NOMO-1 treated with dmso at 0.1 percent for 144 hours (cell line): ENCODE measurements around the gene FMN2.

ENCODE experiments used
- DNase-seq: peaks from one replicate; lab custom pipeline; 2025; ENCODE audit not compliant: unreplicated experiment; lab: John Stamatoyannopoulos, UW

Gene FMN2

GRCh38 chr1:240192851-240193250 is 101.2 kb downstream of the FMN2 start:
- DNase-seq: no peak

DNA sequence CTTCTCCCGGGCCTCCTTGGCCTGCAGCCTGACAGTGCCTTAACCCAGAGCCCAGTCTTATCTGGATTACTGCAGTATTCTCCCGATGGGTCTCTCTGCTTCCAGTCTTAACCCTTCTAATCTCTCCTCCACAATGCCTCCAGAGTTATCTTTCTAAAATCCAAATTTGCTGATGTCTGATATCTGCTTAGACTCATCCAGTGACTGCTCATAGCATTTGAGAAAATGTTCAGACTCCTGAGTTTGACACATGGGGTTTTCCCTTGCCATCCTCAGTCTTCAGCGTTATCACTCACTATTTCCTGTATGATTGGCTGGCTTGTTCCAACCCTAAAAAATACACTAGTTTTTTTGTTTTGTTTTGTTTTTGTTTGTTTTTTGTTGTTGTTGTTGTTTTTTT is 102.0 kb downstream of the FMN2 start:
- DNase-seq: no peak

GRCh38 chr1:240194120-240194519 is 102.4 kb downstream of the FMN2 start:
- DNase-seq: no peak

- no peak for DNase-seq
These were observed 106.7 kb downstream of the FMN2 start for GRCh38 chr1:240198376-240198775.

DNA sequence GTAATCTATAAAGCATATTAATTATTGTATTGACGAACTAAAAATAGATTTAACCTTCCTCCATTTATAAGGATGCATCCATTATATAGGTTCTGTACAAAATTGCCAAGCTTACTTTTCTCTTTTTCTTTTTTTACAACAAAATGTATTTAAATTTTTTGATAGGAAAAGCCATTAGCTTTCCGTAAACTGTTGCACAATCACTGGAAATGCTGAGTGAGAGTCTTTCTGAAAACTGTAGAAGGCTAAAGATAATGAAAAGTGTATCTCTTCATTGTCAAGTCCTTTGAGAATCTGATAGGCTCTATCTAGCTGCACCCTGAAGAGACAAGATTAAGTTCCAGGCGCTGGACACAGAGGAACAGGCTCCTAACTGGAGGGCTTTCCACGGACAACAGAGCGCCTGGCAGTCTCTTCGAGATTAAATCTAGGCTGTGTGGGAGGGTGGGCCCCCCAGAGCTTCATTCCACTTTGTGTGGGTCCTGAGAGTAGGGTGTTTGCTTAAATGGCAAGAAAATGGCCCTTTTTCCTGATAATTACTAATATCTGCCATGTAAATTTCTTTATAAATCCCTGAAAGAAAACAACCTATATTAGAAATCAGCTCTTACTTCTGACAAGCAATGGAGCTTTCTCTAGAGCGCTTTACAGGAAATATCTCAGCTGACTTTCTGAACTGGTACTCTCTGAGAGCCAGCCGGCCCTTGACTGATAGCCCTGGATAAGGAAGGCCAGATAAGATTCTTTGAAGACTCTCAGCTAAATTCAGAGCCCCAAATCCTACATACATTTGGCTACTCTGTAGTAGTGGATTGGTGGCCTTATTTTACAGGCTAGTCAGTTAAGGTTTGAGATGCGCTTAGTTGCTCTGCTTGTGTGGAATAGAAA is 108.3 kb downstream of the FMN2 start:
- DNase-seq: no peak

GRCh38 chr1:240201931-240202330 is 110.2 kb downstream of the FMN2 start:
- DNase-seq: no peak

GRCh38 chr1:240207073-240207709 is 115.5 kb downstream of the FMN2 start:
- DNase-seq: no peak

GRCh38 chr1:240210026-240210425 is 118.3 kb downstream of the FMN2 start:
- no peak for DNase-seq

GRCh38 chr1:240212556-240212955 is 120.9 kb downstream of the FMN2 start:
- DNase-seq: no peak

DNA sequence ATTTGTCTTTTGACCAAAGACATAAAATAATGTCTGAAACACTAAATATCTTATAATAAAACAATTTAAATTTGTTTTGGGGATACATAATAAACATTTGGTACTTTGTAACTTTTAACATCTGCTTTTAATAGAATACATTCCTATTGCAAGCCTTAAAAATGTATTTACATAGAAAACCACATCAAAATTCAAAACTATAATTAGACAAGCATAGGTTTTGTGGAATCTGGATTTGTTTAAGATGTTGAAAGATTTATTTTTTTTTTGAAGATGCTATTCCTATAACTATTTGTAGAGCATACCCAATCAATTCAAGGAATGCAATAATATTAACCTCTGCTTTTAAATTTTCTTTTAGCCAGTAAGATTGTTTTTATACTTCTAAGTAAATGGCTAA is 125.7 kb downstream of the FMN2 start:
- DNase-seq: no peak

- DNase-seq: no peak
These were observed 127.4 kb downstream of the FMN2 start for GRCh38 chr1:240219104-240219503.

GRCh38 chr1:240226102-240226501 is 134.4 kb downstream of the FMN2 start:
- no peak for DNase-seq

DNA sequence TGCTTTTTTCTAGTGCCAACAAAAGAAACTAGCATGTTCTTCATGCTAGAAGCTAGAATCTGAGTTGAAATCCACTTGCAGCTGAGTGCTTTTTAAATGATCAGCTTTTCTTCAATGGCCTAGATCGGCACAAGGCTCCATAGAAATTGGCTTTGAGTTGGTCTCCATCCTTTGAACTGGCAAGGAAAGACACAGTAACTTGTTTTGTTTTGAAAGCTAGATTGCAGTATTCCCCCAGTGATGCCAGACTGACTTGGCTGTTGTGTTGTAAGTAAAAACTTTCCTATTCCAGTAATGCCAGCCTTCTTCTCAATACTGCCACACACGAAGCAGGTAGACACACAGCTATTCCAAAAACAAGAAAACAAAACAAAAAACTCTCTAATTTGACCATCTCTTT is 139.1 kb downstream of the FMN2 start:
- no peak for DNase-seq

- no peak for DNase-seq
These were observed 140.8 kb downstream of the FMN2 start for GRCh38 chr1:240232530-240232929.

DNA sequence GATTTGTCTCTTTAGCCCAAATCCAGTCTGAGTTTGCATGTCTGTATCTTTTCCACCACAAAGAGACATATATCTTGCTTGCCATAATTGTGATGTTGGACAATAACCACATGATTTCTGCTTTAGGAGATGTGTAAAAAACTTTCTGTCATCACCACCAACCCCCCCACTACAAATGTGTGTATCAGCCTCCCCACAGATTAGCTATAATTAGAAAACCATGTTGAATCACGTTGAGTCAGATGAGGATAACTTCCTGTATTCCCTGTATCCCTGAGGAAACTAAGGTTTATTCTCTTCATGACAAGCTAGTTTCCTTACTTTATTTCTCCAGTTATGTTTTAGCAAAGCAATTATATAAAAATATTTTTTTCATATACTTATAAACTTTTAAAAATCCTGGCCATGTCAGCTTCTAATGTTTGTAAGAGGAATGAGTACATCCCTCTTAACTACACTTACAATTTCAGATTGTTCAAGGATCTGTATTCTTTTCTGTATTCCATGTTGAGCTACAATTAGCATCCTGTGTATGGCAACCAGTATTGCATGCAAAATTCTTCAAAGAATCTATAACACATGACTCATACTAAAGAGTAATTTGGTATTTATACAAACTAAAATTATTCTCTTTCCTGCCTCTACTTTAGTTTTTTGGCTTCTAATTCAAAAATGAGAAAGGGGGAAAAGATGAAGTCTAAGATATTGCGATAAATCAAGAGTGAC is 143.0 kb downstream of the FMN2 start:
- DNase-seq: no peak

GRCh38 chr1:240235521-240236288 is 144.0 kb downstream of the FMN2 start:
- no peak for DNase-seq

DNA sequence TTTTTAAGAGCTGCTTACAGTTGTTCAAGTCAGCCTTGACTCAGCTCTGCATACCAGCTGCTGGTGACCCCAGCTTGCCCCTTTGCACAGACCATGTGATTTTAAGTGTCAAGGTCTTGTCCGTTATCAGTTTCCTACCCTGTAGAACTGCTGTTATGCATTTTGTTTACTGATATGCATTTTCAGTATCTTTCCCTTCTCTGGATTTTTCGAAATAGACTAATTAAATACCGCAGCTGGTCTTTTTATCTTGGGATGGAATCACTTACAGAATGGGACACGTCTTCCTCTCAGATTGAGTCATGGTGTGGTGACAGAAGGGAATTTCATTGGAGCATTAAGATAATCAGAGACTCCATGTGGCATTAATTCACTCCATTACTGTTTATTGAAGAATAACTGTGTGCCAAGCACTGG is 145.6 kb downstream of the FMN2 start:
- DNase-seq: no peak

GRCh38 chr1:240239309-240239708 is 147.6 kb downstream of the FMN2 start:
- DNase-seq: no peak

- no peak for DNase-seq
These were observed 149.6 kb downstream of the FMN2 start for GRCh38 chr1:240241278-240241677.

DNA sequence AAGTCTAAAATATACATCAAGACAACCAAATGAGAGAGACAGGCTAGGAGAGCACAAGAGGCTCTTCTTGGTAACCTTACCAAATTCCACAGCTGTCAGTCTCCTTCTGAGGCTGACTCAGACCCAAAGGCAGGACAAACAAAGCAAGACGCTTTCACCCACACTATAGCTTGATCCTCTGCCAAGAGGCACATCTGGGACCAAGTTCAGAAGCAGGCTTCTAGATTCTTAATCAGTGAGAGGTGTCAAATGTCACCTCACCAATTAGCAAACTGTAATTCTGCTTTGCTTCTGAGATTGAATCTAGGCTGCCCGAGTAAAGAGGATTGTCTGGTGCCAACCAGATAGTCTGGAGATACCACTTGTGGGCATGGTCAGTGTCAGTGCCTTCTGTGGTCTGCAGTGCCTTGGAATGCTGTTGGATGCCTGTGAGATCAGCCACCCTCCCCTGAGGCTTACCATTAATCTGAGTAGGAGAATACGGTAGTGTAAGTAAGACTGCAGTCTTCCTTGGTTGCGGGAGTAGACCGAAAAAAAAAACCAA is 151.0 kb downstream of the FMN2 start:
- no peak for DNase-seq
